Rectal smooth muscle tissue (tissue), 1 donor: Measurements from ENCODE around the gene LPAR6.

Experiments used
- H3K27ac ChIP-seq: one replicate; pipeline ENCODE4 v1.7.0; 2013; ENCODE audit warnings: low read depth, low read length, inconsistent platforms
- H3K27me3 ChIP-seq: one replicate; pipeline ENCODE4 v1.7.0; 2013; ENCODE audit warnings: low read length; ENCODE audit not compliant: control insufficient read depth, insufficient read depth
- H3K36me3 ChIP-seq: one replicate; pipeline ENCODE4 v1.7.0; 2013; ENCODE audit warnings: low read length; ENCODE audit not compliant: control insufficient read depth, insufficient read depth
- H3K4me1 ChIP-seq: one replicate; pipeline ENCODE4 v1.7.0; 2013; ENCODE audit warnings: low read length; ENCODE audit not compliant: control insufficient read depth, insufficient read depth
- H3K4me3 ChIP-seq: one replicate; pipeline ENCODE4 v1.7.0; 2013; ENCODE audit warnings: low read length
- H3K9ac ChIP-seq: one replicate; pipeline ENCODE4 v1.7.0; 2013; ENCODE audit warnings: low read length

The LPAR6 gene

GRCh38 chr13:48410199-48410598 lies 2.7 kb downstream of the LPAR6 start:
- Histone ChIP-seq H3K9ac (no peak overlapping the region), H3K36me3 (no peaks in the 10 kb centered on the region), H3K27me3 (no peaks in the 10 kb centered on the region), H3K27ac (peak overlapping the region; percentile 30), H3K4me1 (no peaks in the 10 kb centered on the region), H3K4me3 (peak overlapping the region; percentile 58)

- Histone ChIP-seq H3K27ac (no peak overlapping the region), H3K36me3 (no peaks in the 10 kb centered on the region), H3K4me3 (no peak overlapping the region), H3K9ac (no peak overlapping the region), H3K27me3 (no peaks in the 10 kb centered on the region), H3K4me1 (peaks cover 4% of the 10 kb centered on the region)
Observed at GRCh38 chr13:48405875-48406274, 7.0 kb downstream of the LPAR6 start.

GRCh38 chr13:48404952-48405351 lies 8.0 kb downstream of the LPAR6 start:
- no peaks in the 10 kb centered on the region for H3K27me3 ChIP-seq
- no peaks in the 10 kb centered on the region for H3K36me3 ChIP-seq
- no peak overlapping the region for H3K9ac ChIP-seq
- no peak overlapping the region for H3K4me3 ChIP-seq
- no peak overlapping the region for H3K27ac ChIP-seq
- peaks cover 10% of the 10 kb centered on the region for H3K4me1 ChIP-seq

GRCh38 chr13:48403913-48404312 lies 9.0 kb downstream of the LPAR6 start:
- H3K27me3 ChIP-seq: no peaks in the 10 kb centered on the region
- no peak overlapping the region for H3K9ac ChIP-seq
- no peaks in the 10 kb centered on the region for H3K36me3 ChIP-seq
- H3K4me3 ChIP-seq: no peak overlapping the region
- no peak overlapping the region for H3K27ac ChIP-seq
- peaks cover 10% of the 10 kb centered on the region for H3K4me1 ChIP-seq

GRCh38 chr13:48403151-48403631 lies 9.7 kb downstream of the LPAR6 start:
- H3K27ac ChIP-seq: peak overlapping the region; percentile 0
- H3K9ac ChIP-seq: no peak overlapping the region
- H3K36me3 ChIP-seq: no peaks in the 10 kb centered on the region
- H3K27me3 ChIP-seq: no peaks in the 10 kb centered on the region
- H3K4me1 ChIP-seq: peaks cover 10% of the 10 kb centered on the region
- H3K4me3 ChIP-seq: no peak overlapping the region

- H3K9ac ChIP-seq: no peak overlapping the region
- no peaks in the 10 kb centered on the region for H3K27me3 ChIP-seq
- no peak overlapping the region for H3K4me3 ChIP-seq
- no peaks in the 10 kb centered on the region for H3K36me3 ChIP-seq
- H3K4me1 ChIP-seq: peaks cover 10% of the 10 kb centered on the region
- H3K27ac ChIP-seq: no peak overlapping the region
Observed at GRCh38 chr13:48402325-48402932, 10.5 kb downstream of the LPAR6 start.

GRCh38 chr13:48401480-48401879 lies 11.4 kb downstream of the LPAR6 start:
- Histone ChIP-seq H3K36me3 (no peaks in the 10 kb centered on the region), H3K27me3 (no peaks in the 10 kb centered on the region), H3K4me3 (no peak overlapping the region), H3K27ac (no peak overlapping the region), H3K9ac (no peak overlapping the region), H3K4me1 (peaks cover 10% of the 10 kb centered on the region)

- Histone ChIP-seq H3K4me1 (peaks cover 10% of the 10 kb centered on the region), H3K36me3 (no peaks in the 10 kb centered on the region), H3K9ac (no peak overlapping the region), H3K4me3 (no peak overlapping the region), H3K27ac (no peak overlapping the region), H3K27me3 (no peaks in the 10 kb centered on the region)
Observed at GRCh38 chr13:48400850-48401291, 12.0 kb downstream of the LPAR6 start.

GRCh38 chr13:48400090-48400694 lies 12.7 kb downstream of the LPAR6 start:
- no peaks in the 10 kb centered on the region for H3K36me3 ChIP-seq
- no peak overlapping the region for H3K9ac ChIP-seq
- H3K27ac ChIP-seq: no peak overlapping the region
- H3K4me1 ChIP-seq: peaks cover 10% of the 10 kb centered on the region
- H3K27me3 ChIP-seq: no peaks in the 10 kb centered on the region
- H3K4me3 ChIP-seq: no peak overlapping the region

GRCh38 chr13:48398450-48399095 lies 14.3 kb downstream of the LPAR6 start:
- Histone ChIP-seq H3K27ac (no peak overlapping the region), H3K4me3 (no peak overlapping the region), H3K36me3 (no peaks in the 10 kb centered on the region), H3K27me3 (no peaks in the 10 kb centered on the region), H3K4me1 (peaks cover 10% of the 10 kb centered on the region), H3K9ac (no peak overlapping the region)

GRCh38 chr13:48397744-48398143 lies 15.2 kb downstream of the LPAR6 start:
- H3K4me1 ChIP-seq: peaks cover 10% of the 10 kb centered on the region
- H3K36me3 ChIP-seq: no peaks in the 10 kb centered on the region
- H3K4me3 ChIP-seq: no peak overlapping the region
- no peak overlapping the region for H3K9ac ChIP-seq
- H3K27ac ChIP-seq: no peak overlapping the region
- no peaks in the 10 kb centered on the region for H3K27me3 ChIP-seq

GRCh38 chr13:48393698-48394085 lies 19.2 kb downstream of the LPAR6 start:
- no peak overlapping the region for H3K27ac ChIP-seq
- no peaks in the 10 kb centered on the region for H3K27me3 ChIP-seq
- H3K4me1 ChIP-seq: no peaks in the 10 kb centered on the region
- H3K36me3 ChIP-seq: no peaks in the 10 kb centered on the region
- no peak overlapping the region for H3K9ac ChIP-seq
- H3K4me3 ChIP-seq: no peak overlapping the region
